CD8-positive, alpha-beta memory T cell (primary cell): ENCODE data around the gene SLC4A1AP. TPM values are rescaled to one million over a fixed set of nuclear protein-coding genes. Genes with fewer than 3 reads are reported as not detected.
A peak's percentile ranks its signal among the peaks of the same experiment; 100 is the strongest.
"Not testable (repeated sequence)": the region's sequence is repeated elsewhere in the genome, so short reads cannot be mapped to it uniquely, and the experiment has no call there.

Experiments
- CTCF ChIA-PET: fragments of 350-600 bp; sonication (Branson Sonifier 250); formaldehyde crosslinking; loops from one replicate; lab custom pipeline; 2021; ENCODE audit warnings: antibody characterized with exemption; lab: Charles Lee
- POLR2A ChIA-PET: fragments of 350-600 bp; sonication (Branson Sonifier 250); formaldehyde crosslinking; loops from one replicate; lab custom pipeline; 2021; ENCODE audit warnings: antibody characterized with exemption; lab: Charles Lee
- DNase-seq, 5 donors: peaks; one replicate each; pipeline versions ENCODE4 v3.0.0 to v3.0.0-alpha.2; 2020 to 2022; ENCODE audit warnings: mixed read lengths in 1 of 5
- H3K27ac ChIP-seq: one replicate; pipeline ENCODE4 v1.7.0; 2013; ENCODE audit warnings: low read depth, mild to moderate bottlenecking, low read length, moderate library complexity
- H3K27me3 ChIP-seq: 2 replicates; pipeline ENCODE4 v1.7.0; 2013; ENCODE audit warnings: low read length, mild to moderate bottlenecking; ENCODE audit not compliant: insufficient read depth, poor library complexity, severe bottlenecking
- H3K36me3 ChIP-seq: 2 replicates; pipeline ENCODE4 v1.7.0; 2013; ENCODE audit warnings: mild to moderate bottlenecking, low read length, moderate library complexity; ENCODE audit not compliant: insufficient read depth
- H3K4me1 ChIP-seq: 2 replicates; pipeline ENCODE4 v1.7.0; 2013; ENCODE audit warnings: mild to moderate bottlenecking, low read length, moderate library complexity; ENCODE audit not compliant: insufficient read depth
- H3K4me3 ChIP-seq: 2 replicates; pipeline ENCODE4 v1.7.0; 2013; ENCODE audit warnings: mild to moderate bottlenecking, low read length
- H3K9me3 ChIP-seq: 2 replicates; pipeline ENCODE4 v1.7.0; 2013; ENCODE audit warnings: mild to moderate bottlenecking, low read length
- H3K27ac Mint-ChIP-seq, 8 donors: one replicate each; pipeline ENCODE4 v1.8.0; 2020 to 2021; ENCODE audit warnings: mixed read lengths in 8 of 8, mild to moderate bottlenecking in 6 of 8, inconsistent platforms in 3 of 8, moderate library complexity in 3 of 8
- H3K27me3 Mint-ChIP-seq, 2 donors: one replicate each; pipeline ENCODE4 v1.8.0; 2020 to 2021; ENCODE audit warnings: mixed read lengths in 2 of 2, mild to moderate bottlenecking in 1 of 2, moderate library complexity in 1 of 2
- H3K36me3 Mint-ChIP-seq, 3 donors: one replicate each; pipeline ENCODE4 v1.8.0; 2020 to 2021; ENCODE audit warnings: mixed read lengths in 3 of 3, inconsistent platforms in 1 of 3, mild to moderate bottlenecking in 1 of 3
- H3K4me1 Mint-ChIP-seq, 3 donors: one replicate each; pipeline ENCODE4 v1.8.0; 2020 to 2021; ENCODE audit warnings: mixed read lengths in 3 of 3, inconsistent platforms in 1 of 3, mild to moderate bottlenecking in 1 of 3
- H3K4me3 Mint-ChIP-seq, 7 donors: one replicate each; pipeline ENCODE4 v1.8.0; 2020 to 2021; ENCODE audit warnings: mixed read lengths in 7 of 7, mild to moderate bottlenecking in 6 of 7, moderate library complexity in 4 of 7, inconsistent platforms in 2 of 7
- H3K9me3 Mint-ChIP-seq, 5 donors: one replicate each; pipeline ENCODE4 v1.8.0; 2020 to 2022; ENCODE audit warnings: mixed read lengths in 5 of 5, mild to moderate bottlenecking in 3 of 5, moderate library complexity in 2 of 5, inconsistent platforms in 1 of 5
- polyA plus RNA-seq: library from polyadenylated mRNA; unstranded; fragments of 300-500 nt; fragmentation: Illumina TruSeq; gene quantifications from one replicate; pipeline ENCODE4 v1.2.3, GENCODE V29; 2021
- total RNA-seq, 2 experiments: library from RNA; stranded (reverse); gene quantifications; one replicate each; pipeline ENCODE4 v1.2.3, GENCODE V29; 2021

Gene SLC4A1AP
- total and polyA plus RNA-seq, 3 experiments from 2014 or later: 28.6 to 29.6 (median 29.1) TPM

GRCh38 chr2:27626921-27627320 lies 36.8 kb upstream of the SLC4A1AP start:
- H3K4me1 ChIP-seq: peaks cover 15% of the 10 kb centered on the region
- CTCF ChIA-PET, H3K9me3 ChIP-seq, H3K4me3 ChIP-seq, H3K9me3 Mint-ChIP-seq, H3K27me3 ChIP-seq, H3K27me3 Mint-ChIP-seq, H3K27ac ChIP-seq, DNase-seq, POLR2A ChIA-PET: not testable (repeated sequence)
- H3K36me3 ChIP-seq: peaks cover 34% of the 10 kb centered on the region
- Mint-ChIP-seq H3K36me3 (peaks cover 0 to 42% (median 24%) of the 10 kb centered on the region in 3 donors), H3K4me1 (peaks cover 15 to 19% (median 16%) of the 10 kb centered on the region in 3 donors), H3K27ac (peak overlapping the region in 4 of 8 donors; percentile 11 to 94 (median 60)), H3K4me3 (peak overlapping the region in 2 of 7 donors; percentile 12 to 13)

- Mint-ChIP-seq H3K27me3 (no peaks in the 10 kb centered on the region), H3K4me3 (peak overlapping the region in 2 of 7 donors; percentile 21 to 61), H3K9me3 (no peaks in the 10 kb centered on the region), H3K27ac (peak overlapping the region in 3 of 8 donors; percentile 48 to 83 (median 67)), H3K4me1 (peaks cover 15 to 23% (median 22%) of the 10 kb centered on the region in 3 donors), H3K36me3 (peaks cover 0 to 42% (median 19%) of the 10 kb centered on the region in 3 donors)
- CTCF ChIA-PET: interaction anchor here (0.8 to 1.7 kb wide), 4 partner anchors 17 to 259 kb away, joined by 3 to 4 read pairs (median 3); partner anchors contain the start of genes PPM1G, SLC4A1AP and SUPT7L
- H3K27me3 ChIP-seq: no peaks in the 10 kb centered on the region
- peaks cover 15% of the 10 kb centered on the region for H3K4me1 ChIP-seq
- no peaks in the 10 kb centered on the region for H3K9me3 ChIP-seq
- POLR2A ChIA-PET: interaction anchor here (0.7 to 1.2 kb wide), 3 partner anchors 35 to 730 kb away, joined by 3 to 4 read pairs (median 3); partner anchors contain the start of genes PPM1G, SLC4A1AP and SUPT7L
- H3K27ac ChIP-seq: peak overlapping the region; percentile 84
- peak overlapping the region; percentile 88 for H3K4me3 ChIP-seq
- no peak for DNase-seq
- peaks cover 28% of the 10 kb centered on the region for H3K36me3 ChIP-seq
Measured at GRCh38 chr2:27627963-27628766, 35.5 kb upstream of the SLC4A1AP start.

- H3K9me3 ChIP-seq: no peaks in the 10 kb centered on the region
- ChIA-PET POLR2A (interaction anchor here (0.7 to 1.2 kb wide), 3 partner anchors 35 to 729 kb away, joined by 3 to 7 read pairs (median 3); partner anchors contain the start of genes PPM1G, SLC4A1AP and SUPT7L), CTCF (interaction anchor here (0.8 to 1.7 kb wide), 4 partner anchors 16 to 259 kb away, joined by 3 to 4 read pairs (median 3); partner anchors contain the start of genes PPM1G, SLC4A1AP and SUPT7L)
- peak within 1 kb of the TSS; percentile 84 for H3K27ac ChIP-seq
- peaks cover 26% of the 10 kb centered on the region for H3K36me3 ChIP-seq
- no peaks in the 10 kb centered on the region for H3K27me3 ChIP-seq
- peaks cover 0 to 40% (median 22%) of the 10 kb centered on the region in 3 donors for H3K36me3 Mint-ChIP-seq
- H3K4me1 Mint-ChIP-seq: peaks cover 15 to 23% (median 22%) of the 10 kb centered on the region in 3 donors
- H3K27ac Mint-ChIP-seq: peak within 1 kb of the TSS in 2 of 8 donors; percentile 48 to 67
- peak within 1 kb of the TSS; percentile 88 for H3K4me3 ChIP-seq
- H3K4me3 Mint-ChIP-seq: peak within 1 kb of the TSS in 2 of 7 donors; percentile 21 to 61
- peak; percentile 91 to 96 (median 93) for DNase-seq
- H3K4me1 ChIP-seq: peaks cover 15% of the 10 kb centered on the region
- no peaks in the 10 kb centered on the region for H3K27me3 Mint-ChIP-seq
- no peaks in the 10 kb centered on the region for H3K9me3 Mint-ChIP-seq
Measured at GRCh38 chr2:27628767-27629709, 34.7 kb upstream of the SLC4A1AP start, which contains the start of the genes CCDC121 and GPN1. Gene CCDC121 (minus strand): TSS chr2:27629012. CDS start chr2:27627799, 1,213 bp downstream. Gene GPN1 (plus strand): TSS chr2:27629050. CDS start chr2:27629059, 9 bp downstream.

GRCh38 chr2:27630257-27630656 lies 33.4 kb upstream of the SLC4A1AP start:
- peaks cover 15% of the 10 kb centered on the region for H3K4me1 ChIP-seq
- Mint-ChIP-seq H3K36me3 (peaks cover 10 to 46% (median 26%) of the 10 kb centered on the region in 3 donors), H3K27ac (peak overlapping the region in 3 of 8 donors; percentile 66 to 90 (median 66)), H3K4me3 (peak overlapping the region in 3 of 7 donors; percentile 34 to 67 (median 38)), H3K4me1 (peaks cover 15 to 31% (median 23%) of the 10 kb centered on the region in 3 donors)
- H3K4me3 ChIP-seq, H3K27me3 Mint-ChIP-seq, CTCF ChIA-PET, H3K27me3 ChIP-seq, POLR2A ChIA-PET, H3K9me3 Mint-ChIP-seq, H3K27ac ChIP-seq, H3K9me3 ChIP-seq, DNase-seq: not testable (repeated sequence)
- H3K36me3 ChIP-seq: peaks cover 37% of the 10 kb centered on the region

GRCh38 chr2:27634291-27634690 lies 29.4 kb upstream of the SLC4A1AP start:
- H3K4me3 Mint-ChIP-seq: no peak overlapping the region
- Histone ChIP-seq H3K9me3 (no peaks in the 10 kb centered on the region), H3K27me3 (no peaks in the 10 kb centered on the region), H3K4me1 (peaks cover 15% of the 10 kb centered on the region), H3K27ac (no peak overlapping the region), H3K36me3 (peaks cover 57% of the 10 kb centered on the region), H3K4me3 (no peak overlapping the region)
- H3K27ac Mint-ChIP-seq: no peak overlapping the region
- ChIA-PET POLR2A (no interaction called here), CTCF (no interaction called here)
- H3K9me3 Mint-ChIP-seq: no peaks in the 10 kb centered on the region
- no peak for DNase-seq
- peaks cover 13 to 76% (median 37%) of the 10 kb centered on the region in 3 donors for H3K36me3 Mint-ChIP-seq
- no peaks in the 10 kb centered on the region for H3K27me3 Mint-ChIP-seq
- peaks cover 23 to 51% (median 40%) of the 10 kb centered on the region in 3 donors for H3K4me1 Mint-ChIP-seq

- Mint-ChIP-seq H3K36me3 (peaks cover 13 to 84% (median 40%) of the 10 kb centered on the region in 3 donors), H3K4me3 (no peak overlapping the region), H3K9me3 (no peaks in the 10 kb centered on the region), H3K4me1 (peaks cover 10 to 37% (median 23%) of the 10 kb centered on the region in 3 donors), H3K27me3 (no peaks in the 10 kb centered on the region), H3K27ac (no peak overlapping the region)
- no peak for DNase-seq
- Histone ChIP-seq H3K27ac (no peak overlapping the region), H3K4me3 (no peak overlapping the region), H3K4me1 (peaks cover 8% of the 10 kb centered on the region), H3K27me3 (no peaks in the 10 kb centered on the region), H3K9me3 (no peaks in the 10 kb centered on the region), H3K36me3 (peaks cover 61% of the 10 kb centered on the region)
- CTCF ChIA-PET: no interaction called here
- POLR2A ChIA-PET: no interaction called here
Measured at GRCh38 chr2:27636766-27637165, 26.9 kb upstream of the SLC4A1AP start.

GRCh38 chr2:27638037-27638637 lies 25.6 kb upstream of the SLC4A1AP start:
- H3K36me3 ChIP-seq: peaks cover 59% of the 10 kb centered on the region
- Mint-ChIP-seq H3K4me1 (peaks cover 10 to 29% (median 17%) of the 10 kb centered on the region in 3 donors), H3K27me3 (no peaks in the 10 kb centered on the region), H3K4me3 (peak overlapping the region in 4 of 7 donors; percentile 35 to 57 (median 42)), H3K27ac (peak overlapping the region in 7 of 8 donors; percentile 13 to 95 (median 91)), H3K36me3 (peaks cover 13 to 81% (median 33%) of the 10 kb centered on the region in 3 donors), H3K9me3 (no peaks in the 10 kb centered on the region)
- peak in 1 of 5 donors; percentile 40 for DNase-seq
- H3K27me3 ChIP-seq: no peaks in the 10 kb centered on the region
- peaks cover 8% of the 10 kb centered on the region for H3K4me1 ChIP-seq
- ChIA-PET POLR2A (no interaction called here), CTCF (no interaction called here)
- H3K27ac ChIP-seq: no peak overlapping the region
- H3K4me3 ChIP-seq: no peak overlapping the region
- no peaks in the 10 kb centered on the region for H3K9me3 ChIP-seq
